ENCODE data around the gene PLXNA2. TPM values are rescaled to one million over a fixed set of nuclear protein-coding genes. Genes with fewer than 3 reads are reported as not detected.

The PLXNA2 gene
- total and polyA plus RNA-seq, 2 donors (not counting 3 experiments of a cell fraction or from before 2014, with no cell fraction given) = 42.6 to 229 TPM

DNA sequence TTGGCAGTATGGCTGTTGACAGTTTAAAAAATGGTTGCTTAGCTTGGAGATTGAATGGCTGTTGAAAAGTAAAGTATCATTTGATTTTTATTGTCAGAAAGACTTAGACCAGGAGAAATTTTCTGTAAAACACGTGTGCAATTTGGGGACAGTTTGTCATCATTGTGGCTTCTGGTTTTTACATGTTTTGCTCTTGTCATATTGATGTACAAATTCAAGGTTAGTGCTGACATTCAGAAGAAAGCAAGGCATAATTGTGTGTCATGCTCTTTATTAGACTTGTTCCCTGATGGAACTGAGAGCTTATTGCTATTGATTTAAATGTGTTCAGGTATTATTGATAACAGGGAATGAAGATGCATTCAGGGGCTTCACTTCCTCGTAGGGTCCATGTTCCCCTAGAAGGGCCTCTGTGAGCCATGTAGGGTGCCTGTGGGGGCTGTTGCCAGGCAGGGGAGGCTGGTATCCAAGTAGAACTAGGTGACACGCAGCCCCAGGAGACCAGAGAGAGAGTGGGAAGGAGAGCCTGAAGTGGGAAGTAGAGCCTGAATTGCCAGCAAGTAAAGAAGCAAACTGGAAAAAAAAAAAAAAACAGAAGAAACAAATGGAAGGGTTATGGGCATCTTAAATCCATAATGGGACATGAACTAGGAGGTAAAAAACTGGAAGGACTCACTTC is 32.7 kb upstream of the PLXNA2 start:
- Histone ChIP-seq H3K4me3 (replicated peaks in 1 of 3; ENCODE audit: insufficient read depth in 1 of 3, low read depth in 1 of 3, low read length in 3 of 3) (no peak overlapping the region), H3K4me1 (ENCODE audit: control insufficient read depth, extremely low read depth, insufficient read depth, low read length) (no peaks in the 10 kb centered on the region), H3K27me3 (ENCODE audit: control insufficient read depth in 2 of 2, insufficient read depth in 2 of 2, low read length in 2 of 2) (peaks cover 29 to 50% of the 10 kb centered on the region in 2 experiments), H3K27ac (ENCODE audit: insufficient read depth, low read depth, low read length) (no peak overlapping the region), H3K79me2 (ENCODE audit: control insufficient read depth, insufficient read depth, low read length) (no peaks in the 10 kb centered on the region), H4K20me1 (replicated peaks; ENCODE audit: control insufficient read depth, extremely low read depth, insufficient read depth, low read length) (no peaks in the 10 kb centered on the region), H3K4me2 (ENCODE audit: insufficient read depth, low read length) (no peak overlapping the region), H3K9me1 (replicated peaks; ENCODE audit: control insufficient read depth, extremely low read depth, insufficient read depth, low read length) (no peaks in the 10 kb centered on the region), H2AFZ (ENCODE audit: low read depth, low read length) (no peak overlapping the region), H3K9me3 (replicated peaks; ENCODE audit: control insufficient read depth, insufficient read depth, low read length) (no peaks in the 10 kb centered on the region), H3K36me3 (ENCODE audit: control insufficient read depth in 2 of 2, extremely low read depth in 1 of 2, insufficient read depth in 2 of 2, low read length in 2 of 2) (no peaks in the 10 kb centered on the region), H3K9ac (replicated peaks; ENCODE audit: extremely low read depth, insufficient read depth, low read length) (no peak overlapping the region)
- no peak for FAIRE-seq
- CTCF ChIA-PET = interaction anchor here (0.7 to 2.4 kb wide), 3 partner anchors 8 to 972 kb away, joined by 3 to 7 read pairs (median 4); no protein-coding TSS in a partner anchor
- BruUV-seq (replicated peaks) = no TSS peak
- DNase-seq (ENCODE audit: low read depth, low spot score) = no peak
- POLR2A ChIA-PET = no interaction called here
- dilution Hi-C loops (cut with MboI; ENCODE audit: extremely low pct_ligation_motif_present, low sequenced_read_pairs) = no loop called here
- TF ChIP-seq, protein P1, sequence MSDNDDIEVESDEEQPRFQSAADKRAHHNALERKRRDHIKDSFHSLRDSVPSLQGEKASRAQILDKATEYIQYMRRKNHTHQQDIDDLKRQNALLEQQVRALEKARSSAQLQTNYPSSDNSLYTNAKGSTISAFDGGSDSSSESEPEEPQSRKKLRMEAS (IDR thresholded peaks at IDR 0.05; ENCODE audit: insufficient read depth, insufficient read length) = no peak
- TF ChIP-seq POLR2A (IDR thresholded peaks at IDR 0.05; ENCODE audit: low read depth, low read length) (no peak), FOS (IDR thresholded peaks at IDR 0.05; ENCODE audit: borderline replicate concordance, insufficient read depth, low read length) (no peak)
- intact Hi-C loops (cut with micrococcal nuclease) = no loop called here

DNA sequence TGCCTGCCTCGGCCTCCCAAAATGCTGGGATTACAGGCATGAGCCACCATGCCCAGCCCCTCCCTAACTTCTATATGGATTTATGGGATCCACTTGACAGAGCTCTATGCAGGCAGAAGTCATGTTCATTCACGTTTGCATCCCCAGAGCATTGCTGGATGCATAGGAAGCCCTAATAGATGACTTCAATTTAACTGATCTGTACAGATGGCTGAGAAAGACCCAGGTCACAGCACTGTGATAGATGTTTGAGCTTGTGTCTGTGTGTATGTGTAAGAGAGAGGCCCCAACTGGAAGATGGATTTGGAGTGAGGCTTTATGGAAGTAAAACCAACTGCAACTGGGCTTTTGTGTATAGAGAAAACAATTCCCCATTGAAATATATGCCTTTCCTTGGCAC is 30.9 kb upstream of the PLXNA2 start:
- H3K27me3 ChIP-seq (ENCODE audit: control insufficient read depth in 2 of 2, insufficient read depth in 2 of 2, low read length in 2 of 2) = peaks cover 24 to 53% of the 10 kb centered on the region in 2 experiments
- no peak overlapping the region for H3K4me3 ChIP-seq (replicated peaks in 1 of 3; ENCODE audit: insufficient read depth in 1 of 3, low read depth in 1 of 3, low read length in 3 of 3)
- H3K9me3 ChIP-seq (replicated peaks; ENCODE audit: control insufficient read depth, insufficient read depth, low read length) = no peaks in the 10 kb centered on the region
- intact Hi-C loops (cut with micrococcal nuclease) (no loop called here), dilution Hi-C loops (cut with MboI; ENCODE audit: extremely low pct_ligation_motif_present, low sequenced_read_pairs) (no loop called here)
- no peaks in the 10 kb centered on the region for H3K36me3 ChIP-seq (ENCODE audit: control insufficient read depth in 2 of 2, extremely low read depth in 1 of 2, insufficient read depth in 2 of 2, low read length in 2 of 2)
- H4K20me1 ChIP-seq (replicated peaks; ENCODE audit: control insufficient read depth, extremely low read depth, insufficient read depth, low read length) = no peaks in the 10 kb centered on the region
- DNase-seq (ENCODE audit: low read depth, low spot score) (no peak), FAIRE-seq (no peak)
- no TSS peak for BruUV-seq (replicated peaks)
- no peaks in the 10 kb centered on the region for H3K79me2 ChIP-seq (ENCODE audit: control insufficient read depth, insufficient read depth, low read length)
- no peak overlapping the region for H3K4me2 ChIP-seq (ENCODE audit: insufficient read depth, low read length)
- no peak overlapping the region for H3K9ac ChIP-seq (replicated peaks; ENCODE audit: extremely low read depth, insufficient read depth, low read length)
- H3K4me1 ChIP-seq (ENCODE audit: control insufficient read depth, extremely low read depth, insufficient read depth, low read length) = no peaks in the 10 kb centered on the region
- TF ChIP-seq POLR2A (IDR thresholded peaks at IDR 0.05; ENCODE audit: low read depth, low read length) = no peak
- TF ChIP-seq, protein P1 (IDR thresholded peaks at IDR 0.05; ENCODE audit: insufficient read depth, insufficient read length) = no peak
- TF ChIP-seq, protein P2, sequence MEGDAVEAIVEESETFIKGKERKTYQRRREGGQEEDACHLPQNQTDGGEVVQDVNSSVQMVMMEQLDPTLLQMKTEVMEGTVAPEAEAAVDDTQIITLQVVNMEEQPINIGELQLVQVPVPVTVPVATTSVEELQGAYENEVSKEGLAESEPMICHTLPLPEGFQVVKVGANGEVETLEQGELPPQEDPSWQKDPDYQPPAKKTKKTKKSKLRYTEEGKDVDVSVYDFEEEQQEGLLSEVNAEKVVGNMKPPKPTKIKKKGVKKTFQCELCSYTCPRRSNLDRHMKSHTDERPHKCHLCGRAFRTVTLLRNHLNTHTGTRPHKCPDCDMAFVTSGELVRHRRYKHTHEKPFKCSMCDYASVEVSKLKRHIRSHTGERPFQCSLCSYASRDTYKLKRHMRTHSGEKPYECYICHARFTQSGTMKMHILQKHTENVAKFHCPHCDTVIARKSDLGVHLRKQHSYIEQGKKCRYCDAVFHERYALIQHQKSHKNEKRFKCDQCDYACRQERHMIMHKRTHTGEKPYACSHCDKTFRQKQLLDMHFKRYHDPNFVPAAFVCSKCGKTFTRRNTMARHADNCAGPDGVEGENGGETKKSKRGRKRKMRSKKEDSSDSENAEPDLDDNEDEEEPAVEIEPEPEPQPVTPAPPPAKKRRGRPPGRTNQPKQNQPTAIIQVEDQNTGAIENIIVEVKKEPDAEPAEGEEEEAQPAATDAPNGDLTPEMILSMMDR (IDR thresholded peaks at IDR 0.05; ENCODE audit: extremely low read depth in 1 of 2, insufficient read depth in 1 of 2, low read depth in 1 of 2, low read length in 2 of 2) = no peak
- no peak for TF ChIP-seq FOS (IDR thresholded peaks at IDR 0.05; ENCODE audit: borderline replicate concordance, insufficient read depth, low read length)
- no peak for TF ChIP-seq GATA2 (IDR thresholded peaks at IDR 0.05; ENCODE audit: insufficient read depth, insufficient read length, low read depth, low read length)
- no peak for TF ChIP-seq POLR2AphosphoS5 (IDR thresholded peaks at IDR 0.05; ENCODE audit: insufficient read depth, low read depth, low read length)
- TF ChIP-seq EZH2 (IDR thresholded peaks at IDR 0.05; ENCODE audit: borderline replicate concordance, low read depth, low read length, severe bottlenecking) = no peak
- TF ChIP-seq JUN (IDR thresholded peaks at IDR 0.05; ENCODE audit: borderline replicate concordance, insufficient read depth, insufficient read length, low read depth) = no peak
- no peak for TF ChIP-seq MYC (IDR thresholded peaks at IDR 0.05; ENCODE audit: low read depth, low read length)
- ChIA-PET POLR2A (no interaction called here), CTCF (interaction anchor here (1.8 kb wide), 1 partner anchor 11 kb away, joined by 4 read pairs; no protein-coding TSS in a partner anchor)
- no peak overlapping the region for H3K27ac ChIP-seq (ENCODE audit: insufficient read depth, low read depth, low read length)
- no peak overlapping the region for H2AFZ ChIP-seq (ENCODE audit: low read depth, low read length)
- no peaks in the 10 kb centered on the region for H3K9me1 ChIP-seq (replicated peaks; ENCODE audit: control insufficient read depth, extremely low read depth, insufficient read depth, low read length)
